Neural progenitor cell (in vitro differentiated cells): ENCODE measurements around the gene INPP5J.

Source experiments
- CTCF ChIP-seq: fragments of 200-600 bp; sonication (generic); IDR thresholded peaks from 2 replicates; pipeline ENCODE4 v1.5.1; 2017; ENCODE audit warnings: antibody characterized with exemption, mild to moderate bottlenecking
- EZH2 ChIP-seq: fragments of 200-600 bp; sonication (generic); IDR thresholded peaks from 2 replicates; pipeline ENCODE4 v1.6.1; 2017; ENCODE audit warnings: antibody characterized with exemption, mild to moderate bottlenecking, moderate library complexity
- EZH2phosphoT487 ChIP-seq: fragments of 200-600 bp; sonication (generic); IDR thresholded peaks from 2 replicates; pipeline ENCODE4 v1.6.1; 2017; ENCODE audit warnings: antibody characterized with exemption

GRCh38 chr22:31170971-31171370 is 48.2 kb downstream of the INPP5J start:
- TF ChIP-seq CTCF: no peak
- TF ChIP-seq EZH2phosphoT487: no peak
- TF ChIP-seq EZH2: no peak
